Ascending aorta (tissue), 2 donors: ENCODE measurements around the gene ADSS1. TPM values are rescaled to one million over a fixed set of nuclear protein-coding genes. Genes with fewer than 3 reads are reported as not detected.

Experiments used
- DNase-seq, 2 donors: peaks; one replicate each; pipeline ENCODE4 v3.0.0-alpha.2; 2019; ENCODE audit warnings: low spot score in 2 of 2
- H3K27ac ChIP-seq, 2 donors: fragments of 200-600 bp; sonication (generic); one replicate each; pipeline ENCODE4 v1.5.1; 2016 to 2017; ENCODE audit warnings: mild to moderate bottlenecking in 1 of 2
- H3K27me3 ChIP-seq: fragments of 200-600 bp; sonication (generic); one replicate; pipeline ENCODE4 v1.5.1; 2017
- H3K36me3 ChIP-seq, 2 donors: fragments of 200-600 bp; sonication (generic); one replicate each; pipeline ENCODE4 v1.5.1; 2016
- H3K4me1 ChIP-seq, 2 donors: fragments of 200-600 bp; sonication (generic); one replicate each; pipeline ENCODE4 v1.5.1; 2016 to 2017; ENCODE audit warnings: mild to moderate bottlenecking in 1 of 2
- H3K4me3 ChIP-seq, 2 donors: fragments of 200-600 bp; sonication (generic); one replicate each; pipeline ENCODE4 v1.5.1; 2016 to 2017; ENCODE audit warnings: mild to moderate bottlenecking in 1 of 2
- H3K9me3 ChIP-seq, 2 donors: fragments of 200-600 bp; sonication (generic); one replicate each; pipeline ENCODE4 v1.5.1; 2016
- intact Hi-C: fragments of 100-400 bp; cut with DNase I; formaldehyde crosslinking; loops from one replicate; pipeline ENCODE4 v1.15.1; 2023
- total RNA-seq: library from RNA; depleted of rRNA; stranded (reverse); fragments of >200 nt; gene quantifications from one replicate; pipeline ENCODE4 v1.1.0, GENCODE V29; 2016
- TF ChIP-seq, protein P1 (sequence below), 3 experiments: fragments of 200-600 bp in 2 of 3; fragments of 450-650 bp in 1 of 3; sonication (generic) in 2 of 3; IDR thresholded peaks; one replicate each; pipeline ENCODE4 v1.5.1; 2016 to 2019; ENCODE audit warnings: antibody characterized with exemption in 3 of 3, mild to moderate bottlenecking in 1 of 3, moderate library complexity in 1 of 3

Gene ADSS1
- total RNA-seq, 1 donor from 2014 or later, result 30.2 TPM

- TF ChIP-seq, protein P1, sequence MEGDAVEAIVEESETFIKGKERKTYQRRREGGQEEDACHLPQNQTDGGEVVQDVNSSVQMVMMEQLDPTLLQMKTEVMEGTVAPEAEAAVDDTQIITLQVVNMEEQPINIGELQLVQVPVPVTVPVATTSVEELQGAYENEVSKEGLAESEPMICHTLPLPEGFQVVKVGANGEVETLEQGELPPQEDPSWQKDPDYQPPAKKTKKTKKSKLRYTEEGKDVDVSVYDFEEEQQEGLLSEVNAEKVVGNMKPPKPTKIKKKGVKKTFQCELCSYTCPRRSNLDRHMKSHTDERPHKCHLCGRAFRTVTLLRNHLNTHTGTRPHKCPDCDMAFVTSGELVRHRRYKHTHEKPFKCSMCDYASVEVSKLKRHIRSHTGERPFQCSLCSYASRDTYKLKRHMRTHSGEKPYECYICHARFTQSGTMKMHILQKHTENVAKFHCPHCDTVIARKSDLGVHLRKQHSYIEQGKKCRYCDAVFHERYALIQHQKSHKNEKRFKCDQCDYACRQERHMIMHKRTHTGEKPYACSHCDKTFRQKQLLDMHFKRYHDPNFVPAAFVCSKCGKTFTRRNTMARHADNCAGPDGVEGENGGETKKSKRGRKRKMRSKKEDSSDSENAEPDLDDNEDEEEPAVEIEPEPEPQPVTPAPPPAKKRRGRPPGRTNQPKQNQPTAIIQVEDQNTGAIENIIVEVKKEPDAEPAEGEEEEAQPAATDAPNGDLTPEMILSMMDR (IDR thresholded peaks at IDR 0.05), result no peak
- H3K36me3 ChIP-seq, result peaks cover 31 to 32% of the 10 kb centered on the region in 2 donors
- peaks cover 0 to 4% of the 10 kb centered on the region in 2 donors for H3K4me1 ChIP-seq
- H3K4me3 ChIP-seq, result no peak overlapping the region
- no peaks in the 10 kb centered on the region for H3K9me3 ChIP-seq
- H3K27me3 ChIP-seq, result no peaks in the 10 kb centered on the region
- intact Hi-C loops, result no loop called here
- no peak overlapping the region for H3K27ac ChIP-seq
- no peak for DNase-seq
These were observed 56.5 kb downstream of the ADSS1 start for GRCh38 chr14:104780513-104781030.

GRCh38 chr14:104781271-104782077 is 57.4 kb downstream of the ADSS1 start:
- H3K36me3 ChIP-seq, result peaks cover 25 to 27% of the 10 kb centered on the region in 2 donors
- TF ChIP-seq, protein P1 (IDR thresholded peaks at IDR 0.05), result no peak

DNA sequence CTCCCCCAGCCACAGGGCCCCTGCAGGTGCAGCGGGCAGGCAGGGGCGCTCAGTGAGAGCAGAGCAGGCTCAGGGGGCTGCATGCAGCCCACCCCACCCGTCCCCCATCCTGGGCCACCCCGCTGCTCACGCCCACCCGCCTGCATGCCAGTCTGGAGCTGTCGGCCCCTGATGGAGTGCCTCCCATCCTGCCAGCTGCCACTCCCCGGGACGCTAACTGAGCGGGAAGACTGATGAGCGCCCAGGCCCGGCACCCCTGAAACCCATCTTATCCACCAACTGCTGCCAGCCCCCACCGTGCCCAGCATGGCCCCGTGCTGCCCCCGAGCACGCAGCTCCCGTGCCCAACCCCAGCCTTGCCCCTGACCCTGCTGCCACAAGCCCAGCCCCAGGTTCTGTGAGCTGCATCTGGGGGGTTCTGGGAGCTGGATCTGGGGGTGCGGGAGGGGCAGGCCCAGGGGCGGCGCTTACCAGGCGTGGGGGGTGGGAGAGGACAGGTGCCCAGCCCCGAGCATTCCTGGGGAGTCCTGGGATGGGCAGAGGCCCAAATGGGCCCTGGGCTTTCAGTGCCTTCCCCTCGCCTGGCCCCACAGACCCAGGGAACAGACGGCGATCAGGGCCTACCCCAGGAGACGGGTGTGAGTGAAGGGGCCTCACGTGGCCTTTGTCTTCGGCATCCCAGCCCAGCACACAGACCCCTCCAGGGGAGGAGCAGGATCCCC is 58.2 kb downstream of the ADSS1 start:
- peaks cover 21 to 22% of the 10 kb centered on the region in 2 donors for H3K36me3 ChIP-seq
- no peak for DNase-seq
- H3K27me3 ChIP-seq, result no peaks in the 10 kb centered on the region
- H3K4me3 ChIP-seq, result no peak overlapping the region
- no peaks in the 10 kb centered on the region for H3K9me3 ChIP-seq
- intact Hi-C loops, result no loop called here
- H3K27ac ChIP-seq, result no peak overlapping the region
- peaks cover 10 to 13% of the 10 kb centered on the region in 2 donors for H3K4me1 ChIP-seq
- TF ChIP-seq, protein P1 (IDR thresholded peaks at IDR 0.05), result no peak

More at GRCh38 chr14:104781271-104782077, 57.4 kb downstream of the ADSS1 start:
- no peak overlapping the region for H3K4me3 ChIP-seq
- H3K27me3 ChIP-seq, result no peaks in the 10 kb centered on the region
- DNase-seq, result no peak
- H3K27ac ChIP-seq, result no peak overlapping the region
- peaks cover 5% of the 10 kb centered on the region in 2 donors for H3K4me1 ChIP-seq
- H3K9me3 ChIP-seq, result no peaks in the 10 kb centered on the region
- intact Hi-C loops, result no loop called here

DNA sequence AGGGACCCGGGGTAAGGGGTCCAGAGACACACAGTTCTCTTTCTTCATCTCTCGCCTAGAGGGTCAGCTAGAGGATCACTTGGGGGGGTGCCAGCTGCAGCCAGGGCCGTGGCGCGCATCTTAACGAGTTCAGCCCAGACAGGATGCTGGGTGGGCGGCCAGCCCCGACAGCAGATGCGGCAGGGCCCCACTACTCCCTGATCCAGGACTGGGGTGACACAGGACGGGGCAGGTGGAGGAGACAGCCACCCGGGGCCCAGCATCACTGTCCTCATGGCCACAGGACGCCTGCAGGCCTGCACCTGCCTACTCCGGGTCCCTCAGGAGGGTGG is 58.7 kb downstream of the ADSS1 start:
- H3K4me1 ChIP-seq, result peaks cover 10 to 18% of the 10 kb centered on the region in 2 donors
- no peak overlapping the region for H3K27ac ChIP-seq
- intact Hi-C loops, result no loop called here
- TF ChIP-seq, protein P1 (IDR thresholded peaks at IDR 0.05), result no peak
- H3K27me3 ChIP-seq, result no peaks in the 10 kb centered on the region
- no peaks in the 10 kb centered on the region for H3K9me3 ChIP-seq
- peaks cover 19 to 21% of the 10 kb centered on the region in 2 donors for H3K36me3 ChIP-seq
- H3K4me3 ChIP-seq, result no peak overlapping the region
- no peak for DNase-seq

DNA sequence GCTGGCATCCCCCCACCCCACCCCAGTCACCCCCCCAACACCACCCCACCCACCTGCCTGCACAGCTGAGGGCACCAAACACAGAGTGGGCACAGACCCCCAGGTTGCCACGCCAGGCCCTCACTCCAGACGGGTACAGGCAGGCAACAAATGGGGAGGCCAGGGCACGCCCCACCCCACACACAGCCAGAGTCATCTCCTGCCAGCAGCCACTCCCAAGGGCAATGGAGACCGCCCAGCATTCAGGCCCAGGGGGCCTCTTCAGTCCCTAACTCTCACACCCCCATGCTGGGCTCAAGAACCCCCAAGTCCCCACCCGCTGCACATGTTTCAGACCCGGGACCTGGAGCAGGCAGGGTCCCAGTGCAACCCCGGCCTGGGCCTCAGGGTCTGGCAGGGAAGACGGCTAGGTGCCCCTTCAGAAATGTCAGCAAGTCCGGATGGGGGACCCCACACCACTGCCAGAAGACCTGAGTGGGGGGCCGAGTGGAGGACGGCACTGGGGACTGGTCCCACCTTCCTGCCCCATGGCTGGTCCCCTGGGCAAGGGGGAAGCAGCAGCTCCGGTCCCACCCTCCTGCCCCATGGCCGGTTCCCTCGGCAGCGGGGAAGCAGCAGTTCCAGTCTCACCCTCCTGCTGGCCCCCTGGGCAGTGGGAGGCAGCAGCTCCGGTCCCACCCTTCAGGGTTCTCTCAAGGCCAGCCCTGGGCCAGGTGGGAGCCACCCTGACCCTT is 59.6 kb downstream of the ADSS1 start:
- TF ChIP-seq, protein P1 (IDR thresholded peaks at IDR 0.05), result no peak
- intact Hi-C loops, result no loop called here
- Histone ChIP-seq H3K27ac (no peak overlapping the region), H3K9me3 (no peaks in the 10 kb centered on the region), H3K36me3 (peaks cover 23 to 24% of the 10 kb centered on the region in 2 donors), H3K27me3 (no peaks in the 10 kb centered on the region), H3K4me3 (no peak overlapping the region), H3K4me1 (peaks cover 10 to 24% of the 10 kb centered on the region in 2 donors)
- no peak for DNase-seq
